HS-27A (cell line): ENCODE measurements around the gene COL6A3.
"Not testable (repeated sequence)": the region's sequence is repeated elsewhere in the genome, so short reads cannot be mapped to it uniquely, and the experiment has no call there.

Experiments
- DNase-seq: peaks from one replicate; pipeline ENCODE4 v3.0.0-alpha.2; 2012; ENCODE audit warnings: low read depth, missing footprints

The COL6A3 gene

DNA sequence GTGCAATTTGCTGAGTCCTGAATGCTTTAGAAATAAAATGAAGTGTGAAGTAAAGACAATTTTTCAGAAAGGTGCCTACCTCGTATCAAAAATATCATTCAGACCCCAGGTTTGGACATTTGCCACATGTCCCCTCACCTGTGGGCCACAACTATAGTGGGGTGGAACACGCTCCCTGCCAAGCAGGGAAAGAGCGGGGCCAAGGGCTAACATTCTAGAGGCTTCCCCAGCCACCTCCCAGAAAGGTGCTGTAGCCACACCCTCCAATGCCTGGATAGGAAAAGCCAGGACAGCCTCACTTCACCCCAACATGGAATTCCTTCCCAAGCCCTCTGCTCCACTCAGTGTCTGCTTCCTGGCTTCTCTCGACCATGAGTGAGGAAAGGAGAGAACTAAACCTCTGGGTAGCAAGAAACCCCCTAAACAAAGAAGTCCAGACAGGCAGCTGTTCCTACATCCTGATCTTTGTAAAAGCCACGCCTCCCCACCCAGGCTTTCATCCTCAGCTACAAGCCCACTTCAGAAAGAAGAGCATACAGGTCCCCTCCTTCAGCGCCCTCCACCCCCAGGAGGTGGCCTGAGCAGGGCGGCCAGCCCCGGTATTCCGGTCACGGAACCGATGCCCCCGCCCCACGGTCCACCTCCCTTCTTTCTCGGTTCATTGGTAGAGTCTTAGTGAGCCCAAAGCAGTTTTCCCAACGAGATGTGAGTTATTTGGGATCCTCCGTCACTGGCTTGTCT is 2.1 kb downstream of the COL6A3 start:
- DNase-seq: no peak

DNA sequence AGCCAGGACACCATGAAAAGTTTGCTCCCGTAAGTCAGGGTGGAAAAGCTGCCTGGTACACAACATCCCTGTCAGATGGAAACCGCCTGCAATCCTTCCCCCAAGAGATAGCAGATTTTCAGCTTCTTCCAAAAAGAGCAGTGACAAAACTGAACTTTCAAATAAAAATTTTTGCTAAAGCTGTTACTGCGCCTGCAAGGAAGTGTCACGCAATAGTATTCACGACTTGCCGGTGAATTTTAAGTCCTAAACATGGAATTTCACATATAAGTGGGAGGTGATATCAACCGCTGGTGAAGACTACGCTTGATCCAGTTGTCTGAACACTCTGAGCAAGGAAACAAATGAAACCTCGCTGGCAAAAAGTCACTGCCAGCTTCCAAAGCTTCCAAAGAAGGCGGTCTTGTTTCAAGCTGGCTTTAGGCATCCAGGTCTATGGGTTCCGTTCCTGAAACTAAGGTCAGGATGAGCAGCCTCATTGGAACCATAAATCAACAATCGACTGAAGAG is 2.8 kb downstream of the COL6A3 start:
- no peak for DNase-seq

DNA sequence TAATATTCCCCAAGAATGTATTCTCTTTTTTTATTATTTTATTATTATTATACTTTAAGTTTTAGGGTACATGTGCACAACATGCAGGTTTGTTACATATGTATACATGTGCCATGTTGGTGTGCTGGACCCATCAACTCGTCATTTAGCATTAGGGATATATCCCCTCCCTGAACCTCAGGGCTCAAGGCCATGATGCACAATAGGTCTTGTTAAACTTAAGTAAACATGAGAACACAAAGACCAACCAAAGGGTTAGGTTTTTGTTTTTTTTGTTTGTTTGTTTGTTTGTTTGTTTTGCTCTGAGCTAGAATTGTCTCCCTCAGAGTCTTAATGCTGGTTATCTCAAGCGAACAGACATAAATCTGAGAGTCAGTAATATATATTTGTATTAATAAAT is 4.7 kb downstream of the COL6A3 start:
- DNase-seq: not testable (repeated sequence)

DNA sequence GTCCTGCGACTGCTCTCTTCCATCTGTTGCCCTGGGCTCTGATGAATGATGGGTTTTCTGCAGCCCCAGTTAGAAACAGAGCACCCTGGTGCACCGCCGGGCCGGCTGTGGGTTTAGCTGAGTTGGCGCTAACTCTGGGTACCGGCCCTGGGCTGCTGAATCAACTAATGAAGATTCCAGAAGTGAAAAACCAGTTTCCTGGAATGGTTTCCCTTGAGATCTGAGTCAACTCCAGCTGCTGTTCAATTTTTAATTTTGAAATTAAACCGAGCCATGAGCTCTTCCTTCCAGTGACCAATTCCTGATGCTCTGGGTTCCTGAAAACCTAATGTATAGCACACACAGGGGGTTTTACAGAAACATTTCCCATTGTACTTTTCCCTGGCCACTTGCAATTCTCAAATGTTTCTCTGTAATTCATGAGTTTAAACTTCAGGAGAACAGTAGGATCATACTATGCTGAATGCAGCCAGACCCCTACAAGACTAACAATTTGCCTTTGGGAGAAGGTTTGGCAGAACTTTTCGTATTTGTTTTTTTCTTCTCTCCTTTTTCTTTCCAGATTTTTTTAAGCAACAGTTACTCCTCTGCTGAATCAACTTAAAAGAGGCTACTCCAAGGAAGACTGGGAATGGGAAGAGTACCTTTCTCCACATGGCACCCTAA is 5.5 kb downstream of the COL6A3 start:
- no peak for DNase-seq

DNA sequence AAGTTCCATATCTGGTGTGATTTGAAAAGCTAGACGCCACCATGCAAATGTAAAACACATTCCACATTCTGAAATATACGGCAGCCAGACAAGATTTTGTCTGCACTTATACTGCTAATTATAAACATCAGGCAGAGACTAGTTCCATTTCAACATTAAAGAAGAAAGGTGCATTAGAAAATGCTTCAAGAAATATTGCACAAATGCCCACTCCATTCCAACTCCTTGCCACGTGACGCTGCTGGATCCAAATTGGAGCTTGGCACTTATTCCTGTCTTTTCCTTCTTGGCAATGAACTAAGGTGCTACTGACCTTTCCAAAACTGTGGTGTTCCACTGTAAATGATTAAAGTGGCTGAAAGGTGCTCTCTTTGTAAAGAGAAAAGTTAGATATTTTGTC is 6.3 kb downstream of the COL6A3 start:
- no peak for DNase-seq

DNA sequence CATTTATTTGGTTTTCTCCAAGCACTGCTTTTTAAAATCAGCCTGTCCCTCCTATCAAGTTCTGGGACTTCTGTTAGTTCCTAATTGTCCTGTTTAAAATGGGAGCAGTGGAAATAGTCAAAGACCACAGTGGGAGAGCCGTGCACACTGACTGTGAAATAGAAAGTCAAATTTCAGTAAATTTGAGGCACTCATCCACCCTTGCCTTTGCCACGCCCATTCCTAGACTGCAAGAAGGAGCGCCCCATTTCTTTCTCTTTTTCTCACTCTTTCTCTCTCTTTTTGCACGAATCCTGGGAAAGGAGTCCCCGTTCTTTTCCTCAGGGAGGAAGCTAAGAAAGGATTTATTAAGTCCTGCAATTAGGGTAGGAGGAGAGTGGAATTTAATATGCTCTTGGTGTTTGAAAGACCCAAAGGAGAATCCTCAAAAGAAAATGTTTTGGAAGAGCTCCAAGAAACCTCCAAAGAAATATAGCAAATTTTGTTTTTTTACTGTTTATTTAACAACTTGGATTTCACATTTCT is 7.5 kb downstream of the COL6A3 start:
- no peak for DNase-seq

DNA sequence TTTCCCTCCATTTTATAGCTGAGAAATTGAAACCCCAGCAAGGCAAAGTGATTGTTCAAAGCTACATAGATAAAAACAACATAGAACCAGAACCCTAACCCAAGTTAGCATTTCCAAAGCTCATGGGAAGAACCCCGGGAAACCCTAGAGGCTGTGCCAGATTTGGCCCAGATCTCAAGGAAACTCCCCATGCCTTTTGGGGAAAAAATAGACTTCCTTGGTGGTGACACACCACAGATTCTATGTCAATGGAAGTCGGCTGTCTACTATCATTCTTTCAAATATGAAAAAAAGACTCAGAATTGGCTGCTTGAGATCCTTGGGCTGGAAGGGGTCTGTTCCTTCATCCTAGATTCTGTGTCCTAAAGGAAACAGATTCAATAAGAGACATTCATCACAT is 8.4 kb downstream of the COL6A3 start:
- no peak for DNase-seq

DNA sequence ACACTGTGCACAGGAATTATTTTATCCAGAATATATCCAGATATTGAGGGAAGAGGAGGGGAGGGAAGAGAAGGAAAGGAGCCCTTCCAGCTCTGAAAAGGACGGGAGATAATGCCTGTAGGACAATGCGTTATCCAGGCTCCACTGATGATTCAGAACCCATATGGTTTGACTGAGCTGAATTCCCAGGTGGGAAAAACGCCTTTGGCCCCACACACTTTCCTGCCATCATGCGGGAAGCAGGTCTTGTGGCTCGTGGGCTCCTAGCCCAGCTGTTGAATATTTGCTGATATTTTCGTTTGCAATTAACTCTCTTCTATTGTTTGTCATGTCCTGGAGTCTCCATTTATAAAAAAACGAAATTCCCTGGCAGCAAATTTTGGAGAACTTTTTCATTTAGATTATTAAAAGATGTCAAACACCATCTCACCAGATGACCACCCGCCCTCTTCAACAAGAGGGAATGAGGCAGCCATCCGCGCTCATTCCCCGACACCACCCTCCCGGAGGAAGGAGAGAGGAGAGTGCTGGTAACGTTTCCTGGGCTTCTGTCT is 8.9 kb downstream of the COL6A3 start:
- DNase-seq: no peak

DNA sequence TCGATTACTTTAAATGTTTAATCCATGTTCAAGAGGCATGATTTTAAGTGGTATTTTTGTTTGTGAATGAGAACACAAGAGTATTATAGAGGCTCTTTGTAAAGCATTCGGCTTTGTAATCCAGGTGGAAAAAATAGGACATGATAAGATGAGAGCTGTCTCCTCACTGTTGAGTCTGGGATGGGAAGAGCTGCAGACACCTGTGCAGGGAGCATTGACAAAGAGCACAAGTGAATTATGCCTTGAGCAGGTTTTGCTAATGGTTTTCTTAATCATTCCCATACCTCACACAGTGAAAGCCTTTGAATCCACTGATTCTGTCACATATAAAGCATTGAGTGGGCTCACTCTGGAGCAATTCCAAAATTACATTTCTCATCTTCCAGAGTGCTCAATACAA is 9.6 kb downstream of the COL6A3 start:
- no peak for DNase-seq

DNA sequence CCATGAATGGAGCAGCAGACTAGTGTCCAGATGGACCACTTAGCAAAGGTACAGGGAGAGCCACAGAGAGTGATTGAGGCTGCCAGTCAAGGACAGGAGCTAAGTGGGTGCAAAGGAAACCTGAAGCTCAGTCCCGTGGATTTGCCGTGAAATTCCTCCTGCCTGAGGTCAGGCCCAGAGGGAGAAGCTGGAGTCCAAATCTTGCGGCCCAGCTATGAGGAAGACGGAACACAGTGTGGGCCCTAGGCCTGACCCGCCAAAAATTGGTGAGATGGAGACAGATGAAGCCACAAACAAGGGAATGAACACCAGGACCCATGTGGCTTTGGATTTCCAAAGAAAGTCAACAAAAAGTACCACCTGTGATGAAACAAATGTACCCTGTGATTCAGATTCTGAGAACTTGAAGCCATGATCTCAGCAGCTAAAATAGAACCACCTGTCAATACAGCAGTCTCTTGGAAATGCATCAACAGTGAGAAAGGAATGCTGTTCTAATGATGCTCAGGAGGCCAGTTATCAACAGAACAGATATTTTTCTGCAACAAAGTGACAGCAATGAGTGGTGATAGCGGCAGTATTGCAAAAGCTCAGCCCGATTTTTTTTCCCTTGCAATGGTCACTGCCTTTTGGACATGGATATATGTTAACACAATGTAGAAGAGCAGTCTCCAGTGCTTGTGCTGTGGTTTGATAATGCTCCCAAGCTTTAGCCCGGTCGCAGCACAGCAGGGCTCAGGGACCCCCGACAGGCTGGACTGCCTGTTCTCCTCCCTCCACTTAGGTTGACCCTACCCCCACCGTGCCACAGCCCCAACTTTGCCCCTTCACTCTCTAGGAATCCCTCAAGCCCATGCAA is 10.7 kb downstream of the COL6A3 start:
- no peak for DNase-seq

DNA sequence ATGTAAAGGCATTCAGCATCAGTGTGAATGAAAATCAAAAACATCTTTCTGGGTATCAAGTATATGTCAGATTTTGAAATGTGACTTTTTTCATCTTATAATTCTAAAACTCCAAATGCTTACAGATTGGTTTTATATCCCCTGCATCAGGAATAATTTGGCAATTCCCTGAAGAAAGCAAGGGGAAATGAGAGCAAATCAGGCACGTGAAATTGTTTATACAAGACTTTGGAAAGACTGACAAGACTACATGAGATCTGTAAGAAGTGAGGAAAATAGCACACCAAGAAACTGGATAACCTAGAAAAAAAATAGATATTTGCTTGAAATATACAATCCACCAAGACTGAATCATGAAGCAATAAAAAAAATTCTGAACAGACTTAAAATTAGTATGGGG is 13.8 kb downstream of the COL6A3 start:
- DNase-seq: no peak

DNA sequence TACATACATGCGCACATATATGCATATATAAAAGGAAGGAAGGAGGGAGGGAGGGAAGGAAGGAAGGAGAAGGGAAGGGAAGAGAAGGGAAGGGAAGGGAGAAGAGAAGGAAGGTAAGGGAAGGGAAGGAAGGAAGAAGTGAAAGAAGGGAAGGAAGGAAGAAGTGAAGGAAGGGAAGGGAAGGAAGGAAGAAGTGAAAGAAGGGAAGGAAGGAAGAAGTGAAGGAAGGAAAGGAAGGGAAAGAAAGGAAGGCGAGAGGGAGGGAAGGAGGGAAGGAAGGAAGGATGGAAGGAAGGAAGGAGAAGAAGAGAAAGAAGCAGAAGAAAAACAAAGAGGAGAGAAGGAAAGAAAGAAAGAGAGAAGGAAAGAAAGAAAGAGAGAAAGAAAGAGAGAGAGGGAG is 16.9 kb downstream of the COL6A3 start:
- no peak for DNase-seq

DNA sequence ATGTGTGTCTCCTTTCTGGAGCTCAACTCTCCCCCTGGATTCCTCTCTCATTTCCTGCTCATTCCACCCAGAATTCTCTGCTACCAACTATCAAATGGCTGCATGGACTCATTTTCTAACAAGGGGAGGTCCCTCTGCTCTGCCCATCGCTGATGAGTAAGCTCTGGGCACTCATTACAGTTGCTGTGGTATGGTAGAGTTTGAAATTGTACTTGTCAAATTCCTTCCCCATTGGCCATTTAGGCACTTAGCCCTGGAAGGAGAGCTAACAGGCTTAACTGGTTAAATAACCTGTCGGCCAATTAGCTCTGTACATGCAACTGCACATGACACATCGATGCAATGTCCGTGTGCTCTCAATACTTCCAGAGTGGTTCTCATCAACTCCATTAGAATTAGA is 20.4 kb downstream of the COL6A3 start:
- no peak for DNase-seq

DNA sequence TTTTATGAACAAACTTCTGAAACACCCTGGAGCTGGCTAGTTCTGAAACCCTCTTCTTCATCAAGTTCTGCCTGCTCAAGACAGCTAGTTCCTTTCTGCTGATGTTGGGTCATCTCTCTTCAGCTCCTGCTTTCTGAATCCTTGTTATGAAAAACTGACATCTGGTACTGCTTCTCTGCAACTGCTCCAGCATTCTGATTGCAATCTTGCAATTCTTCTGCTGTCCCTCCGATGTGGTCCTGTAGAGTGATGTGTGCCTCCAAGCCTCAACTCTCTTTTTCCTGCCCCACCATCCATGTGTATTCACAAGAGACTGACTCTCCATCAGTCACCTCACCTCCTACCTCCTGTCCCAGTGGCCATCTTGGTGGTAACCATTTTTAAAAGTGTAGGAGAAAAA is 21.8 kb downstream of the COL6A3 start:
- no peak for DNase-seq

DNA sequence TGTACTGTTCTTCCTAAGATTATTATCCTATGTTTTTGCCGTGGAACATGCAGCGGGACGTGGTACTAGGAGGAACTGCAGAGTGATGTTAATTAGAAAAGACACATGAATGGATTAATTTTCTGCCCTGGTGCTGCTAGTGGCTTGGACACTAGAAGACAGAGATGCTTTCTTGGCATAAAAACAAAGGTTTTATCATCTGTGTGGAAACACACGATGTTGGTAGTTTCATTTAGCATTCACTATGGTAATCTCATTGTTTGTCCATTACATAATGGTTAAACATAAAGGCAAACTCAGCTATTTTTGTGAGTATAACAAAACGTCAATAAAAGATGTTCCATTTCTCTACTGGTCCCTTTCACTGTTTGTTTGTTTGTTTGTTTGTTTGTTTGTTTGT is 22.8 kb downstream of the COL6A3 start:
- no peak for DNase-seq

DNA sequence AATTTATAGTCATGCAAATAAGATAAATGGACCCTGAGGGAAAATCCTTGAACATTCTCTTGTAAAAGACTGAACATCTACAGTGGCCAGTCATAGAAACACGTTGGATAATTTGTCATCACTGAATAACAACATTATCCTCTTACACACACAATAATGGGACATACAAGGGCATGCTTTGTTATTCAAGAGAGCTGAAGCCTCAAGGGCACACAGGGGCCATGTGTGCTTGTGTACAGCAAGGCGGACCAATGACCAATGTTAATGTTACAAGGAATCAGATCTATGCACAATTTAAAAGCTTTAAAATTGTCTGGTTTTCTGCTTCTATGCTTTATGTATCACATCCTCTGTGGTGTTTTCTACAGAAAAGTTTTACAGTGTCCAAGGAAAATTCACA is 23.7 kb downstream of the COL6A3 start:
- DNase-seq: no peak

DNA sequence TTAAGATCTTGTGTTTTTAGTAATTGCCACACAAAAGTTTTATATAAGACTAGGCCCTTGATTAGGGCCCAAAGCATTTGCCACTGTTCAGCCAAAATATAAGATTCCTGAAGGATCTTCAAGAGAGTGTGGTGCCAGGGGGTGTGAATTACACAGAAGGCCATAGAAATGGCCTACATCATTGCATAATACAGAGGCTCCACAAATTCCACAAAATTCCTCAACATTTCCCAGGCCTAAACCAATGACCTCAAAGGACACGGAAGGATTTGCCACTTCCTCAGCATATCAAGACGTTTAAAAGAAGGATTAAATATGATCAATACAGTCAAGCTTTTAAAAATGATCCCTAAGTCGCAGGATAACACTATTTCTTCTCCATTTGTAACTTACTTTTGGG is 24.1 kb downstream of the COL6A3 start:
- no peak for DNase-seq

DNA sequence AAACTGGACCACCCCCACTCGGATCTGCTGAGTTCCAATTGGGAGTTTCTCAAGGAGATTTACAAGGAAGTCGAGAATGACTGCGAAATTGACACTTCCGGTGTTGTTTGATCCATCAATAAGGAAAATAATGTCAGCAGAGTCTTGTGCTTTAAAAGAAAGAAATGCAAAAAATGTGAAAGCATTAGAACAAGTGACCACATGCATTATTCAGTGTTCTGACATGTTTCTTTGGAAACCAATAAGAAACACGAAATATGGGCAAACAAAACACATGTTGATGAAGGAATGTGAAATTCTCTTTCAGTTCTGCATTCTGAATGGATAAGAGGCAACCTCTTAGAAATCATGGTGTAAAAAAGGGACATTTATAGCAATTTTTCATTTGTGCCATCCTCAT is 25.9 kb downstream of the COL6A3 start:
- DNase-seq: no peak

DNA sequence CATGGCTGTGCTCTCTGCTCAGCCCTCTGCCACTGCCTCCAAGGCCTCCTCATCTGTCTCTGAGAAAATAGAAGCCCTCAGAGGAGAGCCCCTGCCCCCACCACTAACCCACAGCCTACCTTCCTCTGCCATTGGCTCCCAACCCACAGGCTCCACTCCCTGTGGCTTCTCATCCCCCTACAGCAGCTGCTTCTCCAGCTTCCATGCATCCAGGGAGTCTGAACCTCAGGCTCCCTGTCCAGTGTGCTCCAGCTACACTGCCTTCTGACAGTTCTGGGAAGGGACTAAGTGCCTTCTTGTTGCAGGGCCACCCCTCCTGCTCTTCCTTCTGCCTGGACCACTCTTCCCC is 29.3 kb downstream of the COL6A3 start:
- no peak for DNase-seq

DNA sequence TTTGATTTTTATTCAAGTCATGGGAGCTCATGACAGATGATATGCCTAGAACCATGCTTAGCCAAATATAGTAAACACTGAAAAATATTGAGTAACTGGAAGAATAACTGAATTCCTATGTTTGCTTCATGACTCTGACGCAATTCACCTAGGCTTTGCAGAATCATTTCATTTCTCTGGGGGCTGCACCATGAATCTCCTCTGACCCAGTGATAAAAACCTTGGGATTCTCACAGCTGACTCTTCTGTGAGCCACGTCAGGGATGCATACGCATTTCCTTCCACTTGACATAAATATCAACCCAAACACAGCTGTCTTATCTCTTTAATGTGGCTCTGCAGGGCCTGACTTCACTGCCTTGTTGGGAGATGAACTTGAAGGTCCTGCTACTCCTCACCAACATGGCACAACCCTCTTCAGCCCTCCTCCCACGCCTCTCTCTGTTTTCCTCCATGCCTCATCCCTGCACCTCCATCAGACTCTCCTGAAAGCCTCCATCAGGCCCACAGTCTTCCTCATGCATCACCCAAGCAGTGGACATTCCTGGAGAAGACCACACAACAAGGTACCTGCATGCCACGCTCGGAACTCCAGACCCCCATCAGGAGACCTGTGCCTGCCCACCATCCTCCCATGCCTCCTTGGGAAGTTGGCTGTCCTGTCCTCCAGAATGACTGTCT is 29.8 kb downstream of the COL6A3 start:
- DNase-seq: no peak

DNA sequence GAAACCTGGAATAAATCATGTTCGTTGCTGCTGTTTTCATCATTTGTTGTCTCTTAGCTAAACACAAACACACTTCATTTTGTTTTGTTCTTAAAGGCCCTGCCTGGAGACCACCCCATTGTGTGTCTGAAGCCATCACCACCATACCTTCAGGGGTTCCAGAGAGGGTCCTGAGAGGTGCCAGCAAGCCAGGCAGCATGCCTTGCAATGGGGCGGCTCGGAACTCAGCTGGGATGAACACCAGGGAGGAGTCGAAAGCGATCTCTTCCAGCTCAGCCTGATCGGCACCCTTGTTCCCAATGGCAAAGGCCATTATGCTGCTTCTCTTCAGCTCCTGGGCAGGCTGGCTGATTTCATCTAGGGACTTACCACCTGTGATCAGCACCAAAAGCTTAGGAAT is 33.2 kb downstream of the COL6A3 start:
- no peak for DNase-seq

DNA sequence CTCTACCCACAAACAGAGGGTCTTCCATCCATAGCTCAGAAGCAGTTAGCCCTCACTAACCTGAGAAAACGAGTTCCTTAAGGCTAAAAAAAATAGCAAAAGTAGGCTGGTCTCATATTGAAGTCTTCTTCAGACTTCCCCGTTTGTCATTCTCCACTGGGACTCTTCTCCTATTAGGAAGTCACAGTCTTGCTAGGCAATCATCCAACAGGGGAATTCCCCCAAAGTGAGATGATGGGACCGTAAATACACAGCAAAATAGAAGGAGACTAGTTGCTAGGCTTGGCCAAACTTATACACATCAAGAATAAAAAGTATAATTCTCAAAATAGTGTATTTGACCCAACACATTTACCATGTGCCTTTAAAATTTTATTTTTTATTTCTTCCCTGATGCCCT is 34.3 kb downstream of the COL6A3 start:
- no peak for DNase-seq
